ENCODE data around the gene EGLN3.
A peak's percentile ranks its signal among the peaks of the same experiment; 100 is the strongest.
"Not testable (repeated sequence)": the region's sequence is repeated elsewhere in the genome, so short reads cannot be mapped to it uniquely, and the experiment has no call there.

EGLN3 gene

GRCh38 chr14:33950320-33951182 is at the start of gene EGLN3:
Gene EGLN3 (minus strand): TSS chr14:33951074. CDS start chr14:33950752, 322 bp downstream.
- DNase-seq = peak; percentile 46

GRCh38 chr14:34000396-34000795 is 49.5 kb upstream of the EGLN3 start:
- no peak for DNase-seq

- DNase-seq = no peak
Measured at GRCh38 chr14:33999771-34000291, 49.0 kb upstream of the EGLN3 start.

GRCh38 chr14:33997611-33998010 is 46.7 kb upstream of the EGLN3 start:
- no peak for DNase-seq

- no peak for DNase-seq
Measured at GRCh38 chr14:33996462-33996861, 45.6 kb upstream of the EGLN3 start.

GRCh38 chr14:33993246-33993645 is 42.4 kb upstream of the EGLN3 start:
- DNase-seq = no peak

GRCh38 chr14:33992274-33993007 is 41.6 kb upstream of the EGLN3 start:
- no peak for DNase-seq

- no peak for DNase-seq
Measured at GRCh38 chr14:33990790-33991189, 39.9 kb upstream of the EGLN3 start.

- no peak for DNase-seq
Measured at GRCh38 chr14:33987565-33988080, 36.7 kb upstream of the EGLN3 start.

- no peak for DNase-seq
Measured at GRCh38 chr14:33986804-33987203, 35.9 kb upstream of the EGLN3 start.

- no peak for DNase-seq
Measured at GRCh38 chr14:33985242-33985641, 34.4 kb upstream of the EGLN3 start.

- no peak for DNase-seq
Measured at GRCh38 chr14:33979613-33980276, 28.9 kb upstream of the EGLN3 start.

- DNase-seq = no peak
Measured at GRCh38 chr14:33978892-33979612, 28.2 kb upstream of the EGLN3 start.

GRCh38 chr14:33972583-33973081 is 21.8 kb upstream of the EGLN3 start:
- DNase-seq = no peak

GRCh38 chr14:33969846-33970245 is 19.0 kb upstream of the EGLN3 start:
- not testable (repeated sequence) for DNase-seq

GRCh38 chr14:33968722-33969121 is 17.8 kb upstream of the EGLN3 start:
- DNase-seq = no peak

- no peak for DNase-seq
Measured at GRCh38 chr14:33967138-33967537, 16.3 kb upstream of the EGLN3 start.

GRCh38 chr14:33966276-33966675 is 15.4 kb upstream of the EGLN3 start:
- DNase-seq = no peak

GRCh38 chr14:33964599-33965317 is 13.9 kb upstream of the EGLN3 start:
- DNase-seq = no peak

GRCh38 chr14:33963892-33964291 is 13.0 kb upstream of the EGLN3 start:
- no peak for DNase-seq

- not testable (repeated sequence) for DNase-seq
Measured at GRCh38 chr14:33962466-33962865, 11.6 kb upstream of the EGLN3 start.
